ENCODE results near the gene MAGEL2. TPM values are rescaled to one million over a fixed set of nuclear protein-coding genes. Genes with fewer than 3 reads are reported as not detected.
"Not testable (repeated sequence)": the region's sequence is repeated elsewhere in the genome, so short reads cannot be mapped to it uniquely, and the experiment has no call there.

The MAGEL2 gene
- total RNA-seq, 2 donors from 2014 or later = 7.2 to 7.6 TPM

DNA sequence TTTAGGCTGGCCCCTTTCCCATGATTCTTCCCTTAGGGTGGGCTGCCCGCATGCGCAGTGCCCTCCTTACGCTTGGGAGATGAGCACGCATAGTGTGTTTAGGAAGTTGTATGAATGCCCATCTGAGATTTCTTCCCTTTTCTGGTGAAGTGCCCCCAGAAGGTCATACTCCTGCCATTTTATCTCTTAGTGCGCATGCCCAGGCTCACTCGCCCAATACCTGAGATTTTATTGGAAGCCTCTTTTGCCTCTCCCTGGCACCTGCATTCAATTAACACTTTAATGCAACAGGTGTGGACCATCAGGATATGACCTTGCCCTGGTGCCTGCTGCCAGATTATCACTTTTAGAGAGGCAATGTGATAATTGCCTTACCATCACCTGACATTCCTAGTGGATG lies 45.5 kb downstream of the MAGEL2 start:
- H3K4me1 ChIP-seq (ENCODE audit: control insufficient read depth, insufficient read depth, low read length) = no peaks in the 10 kb centered on the region
- Mint-ChIP-seq H3K9me3 (peaks cover 72% of the 10 kb centered on the region), H3K27ac (no peak overlapping the region), H3K36me3 (ENCODE audit: low read depth) (no peaks in the 10 kb centered on the region), H3K4me1 (peaks cover 1% of the 10 kb centered on the region), H3K4me3 (no peak overlapping the region), H3K27me3 (ENCODE audit: insufficient read depth) (no peaks in the 10 kb centered on the region)
- DNase-seq = no peak
- no peak overlapping the region for H3K27ac ChIP-seq (ENCODE audit: low read depth, low read length)
- H3K36me3 ChIP-seq (ENCODE audit: control insufficient read depth, insufficient read depth, low read length) = no peaks in the 10 kb centered on the region
- TF ChIP-seq, protein P1, sequence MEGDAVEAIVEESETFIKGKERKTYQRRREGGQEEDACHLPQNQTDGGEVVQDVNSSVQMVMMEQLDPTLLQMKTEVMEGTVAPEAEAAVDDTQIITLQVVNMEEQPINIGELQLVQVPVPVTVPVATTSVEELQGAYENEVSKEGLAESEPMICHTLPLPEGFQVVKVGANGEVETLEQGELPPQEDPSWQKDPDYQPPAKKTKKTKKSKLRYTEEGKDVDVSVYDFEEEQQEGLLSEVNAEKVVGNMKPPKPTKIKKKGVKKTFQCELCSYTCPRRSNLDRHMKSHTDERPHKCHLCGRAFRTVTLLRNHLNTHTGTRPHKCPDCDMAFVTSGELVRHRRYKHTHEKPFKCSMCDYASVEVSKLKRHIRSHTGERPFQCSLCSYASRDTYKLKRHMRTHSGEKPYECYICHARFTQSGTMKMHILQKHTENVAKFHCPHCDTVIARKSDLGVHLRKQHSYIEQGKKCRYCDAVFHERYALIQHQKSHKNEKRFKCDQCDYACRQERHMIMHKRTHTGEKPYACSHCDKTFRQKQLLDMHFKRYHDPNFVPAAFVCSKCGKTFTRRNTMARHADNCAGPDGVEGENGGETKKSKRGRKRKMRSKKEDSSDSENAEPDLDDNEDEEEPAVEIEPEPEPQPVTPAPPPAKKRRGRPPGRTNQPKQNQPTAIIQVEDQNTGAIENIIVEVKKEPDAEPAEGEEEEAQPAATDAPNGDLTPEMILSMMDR (conservative IDR thresholded peaks at IDR 0.05) = no peak
- no peaks in the 10 kb centered on the region for H3K27me3 ChIP-seq (ENCODE audit: control insufficient read depth, insufficient read depth, low read length, poor library complexity, severe bottlenecking)
- no peaks in the 10 kb centered on the region for H3K9me3 ChIP-seq (ENCODE audit: control insufficient read depth, low read length)
- 96 to 100% methylated on average over 4 to 6 of the region's 6 CpGs for WGBS, 2 experiments (ENCODE audit: insufficient coverage in 1 of 2, insufficient read length in 1 of 2)
- H3K9ac ChIP-seq (ENCODE audit: extremely low read depth, low read length, poor library complexity, severe bottlenecking) = no peak overlapping the region
- no peak overlapping the region for H3K4me3 ChIP-seq (ENCODE audit: low read length)

DNA sequence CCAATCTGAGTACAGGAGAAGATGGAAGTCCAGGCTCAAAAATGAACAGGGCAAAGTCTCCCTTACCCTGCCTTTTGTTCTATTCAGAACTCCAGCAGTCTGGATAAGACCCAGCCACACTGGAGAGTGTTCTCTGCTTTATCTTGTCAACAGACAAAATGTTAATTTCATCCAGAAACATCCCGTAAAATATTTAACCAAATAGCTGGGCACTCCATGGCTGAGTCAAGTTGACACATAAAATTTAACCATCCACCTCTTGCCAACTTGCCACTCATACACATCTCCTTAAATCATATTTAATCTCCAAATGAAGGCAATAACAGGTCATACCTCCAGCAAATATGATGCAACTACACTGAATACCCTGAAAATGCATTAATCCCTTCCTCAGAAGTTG lies 48.6 kb downstream of the MAGEL2 start:
- Histone ChIP-seq H3K27ac (ENCODE audit: low read depth, low read length) (no peak overlapping the region), H3K36me3 (ENCODE audit: control insufficient read depth, insufficient read depth, low read length) (no peaks in the 10 kb centered on the region), H3K4me3 (ENCODE audit: low read length) (no peak overlapping the region), H3K9ac (ENCODE audit: extremely low read depth, low read length, poor library complexity, severe bottlenecking) (no peak overlapping the region), H3K4me1 (ENCODE audit: control insufficient read depth, insufficient read depth, low read length) (no peaks in the 10 kb centered on the region), H3K9me3 (ENCODE audit: control insufficient read depth, low read length) (no peaks in the 10 kb centered on the region), H3K27me3 (ENCODE audit: control insufficient read depth, insufficient read depth, low read length, poor library complexity, severe bottlenecking) (no peaks in the 10 kb centered on the region)
- Mint-ChIP-seq H3K27me3 (ENCODE audit: insufficient read depth) (no peaks in the 10 kb centered on the region), H3K4me1 (no peaks in the 10 kb centered on the region), H3K4me3 (no peak overlapping the region), H3K9me3 (peaks cover 65% of the 10 kb centered on the region), H3K36me3 (ENCODE audit: low read depth) (no peaks in the 10 kb centered on the region), H3K27ac (no peak overlapping the region)
- WGBS, 2 experiments (ENCODE audit: insufficient coverage in 1 of 2, insufficient read length in 1 of 2) = 80 to 85% methylated on average over 1 of the region's 1 CpG
- DNase-seq = no peak
- TF ChIP-seq, protein P1 (conservative IDR thresholded peaks at IDR 0.05) = no peak

DNA sequence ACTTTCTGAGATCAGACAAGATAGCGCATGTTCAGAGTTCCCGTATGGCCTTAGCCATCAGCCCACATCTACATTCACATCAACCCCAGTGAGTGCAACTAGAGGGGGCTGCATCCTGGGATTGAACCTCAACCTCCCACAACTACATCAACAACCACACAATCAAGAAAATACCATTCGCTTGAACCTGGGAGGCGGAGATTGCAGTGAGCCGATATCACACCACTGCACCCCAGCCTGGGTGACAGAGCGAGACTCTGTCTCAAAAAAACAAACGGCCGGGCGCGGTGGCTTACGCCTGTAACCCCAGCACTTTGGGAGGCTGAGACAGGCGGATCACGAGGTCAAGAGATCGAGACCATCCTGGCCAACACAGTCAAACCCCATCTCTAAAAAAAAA lies 50.4 kb downstream of the MAGEL2 start:
- 87% methylated on average over 14 of the region's 14 CpGs; no CpG with 5 or more reads in 1 of the 2 experiments for WGBS, 2 experiments (ENCODE audit: insufficient coverage in 1 of 2, insufficient read length in 1 of 2)
- not testable (repeated sequence) for H3K9me3 ChIP-seq (ENCODE audit: control insufficient read depth, low read length); H3K4me3 ChIP-seq (ENCODE audit: low read length); H3K4me3 Mint-ChIP-seq; H3K36me3 Mint-ChIP-seq (ENCODE audit: low read depth); H3K4me1 Mint-ChIP-seq; H3K27ac Mint-ChIP-seq; H3K27me3 ChIP-seq (ENCODE audit: control insufficient read depth, insufficient read depth, low read length, poor library complexity, severe bottlenecking); DNase-seq; H3K27ac ChIP-seq (ENCODE audit: low read depth, low read length); H3K9ac ChIP-seq (ENCODE audit: extremely low read depth, low read length, poor library complexity, severe bottlenecking); H3K36me3 ChIP-seq (ENCODE audit: control insufficient read depth, insufficient read depth, low read length); H3K4me1 ChIP-seq (ENCODE audit: control insufficient read depth, insufficient read depth, low read length); H3K27me3 Mint-ChIP-seq (ENCODE audit: insufficient read depth)
- peaks cover 52% of the 10 kb centered on the region for H3K9me3 Mint-ChIP-seq

DNA sequence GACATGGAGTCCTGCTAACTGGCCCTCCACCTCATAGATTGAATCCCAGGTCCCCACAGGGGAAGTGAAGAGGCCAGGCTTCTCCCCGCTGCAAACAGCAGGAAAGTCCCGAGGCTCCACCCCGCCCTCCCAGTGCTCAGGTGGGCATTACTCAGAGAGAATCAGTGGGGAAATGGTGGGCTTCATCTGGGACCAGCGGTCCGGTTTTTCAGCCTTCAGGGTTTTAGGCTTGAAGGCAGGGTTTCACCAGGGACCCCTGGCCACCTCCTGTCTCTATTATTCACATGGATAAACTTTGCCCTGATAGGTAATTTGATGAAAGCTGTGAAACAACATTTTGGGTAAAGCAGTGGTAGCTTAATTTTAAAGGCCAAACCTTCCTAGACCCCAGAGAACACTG lies 50.9 kb downstream of the MAGEL2 start:
- Mint-ChIP-seq H3K27ac (no peak overlapping the region), H3K4me1 (no peaks in the 10 kb centered on the region), H3K4me3 (no peak overlapping the region), H3K9me3 (peaks cover 48% of the 10 kb centered on the region), H3K36me3 (ENCODE audit: low read depth) (no peaks in the 10 kb centered on the region), H3K27me3 (ENCODE audit: insufficient read depth) (no peaks in the 10 kb centered on the region)
- Histone ChIP-seq H3K4me3 (ENCODE audit: low read length) (no peak overlapping the region), H3K36me3 (ENCODE audit: control insufficient read depth, insufficient read depth, low read length) (no peaks in the 10 kb centered on the region), H3K4me1 (ENCODE audit: control insufficient read depth, insufficient read depth, low read length) (no peaks in the 10 kb centered on the region), H3K27ac (ENCODE audit: low read depth, low read length) (no peak overlapping the region), H3K9ac (ENCODE audit: extremely low read depth, low read length, poor library complexity, severe bottlenecking) (no peak overlapping the region), H3K27me3 (ENCODE audit: control insufficient read depth, insufficient read depth, low read length, poor library complexity, severe bottlenecking) (no peaks in the 10 kb centered on the region), H3K9me3 (ENCODE audit: control insufficient read depth, low read length) (no peaks in the 10 kb centered on the region)
- TF ChIP-seq, protein P1 (conservative IDR thresholded peaks at IDR 0.05) = no peak
- no peak for DNase-seq
- WGBS, 2 experiments (ENCODE audit: insufficient coverage in 1 of 2, insufficient read length in 1 of 2) = 85% methylated on average over 5 of the region's 5 CpGs; no CpG with 5 or more reads in 1 of the 2 experiments
